DND-41 (cell line): ENCODE measurements around the gene CD2AP.

ENCODE experiments used
- ATAC-seq: fragments of 200-7000 bp; cut with Tn5 transposase; 3 replicates; pipeline ENCODE4 v1.9.1; 2021; ENCODE audit warnings: low read depth; ENCODE audit not compliant: insufficient read depth
- DNase-seq: peaks from one replicate; pipeline ENCODE4 v3.0.0-alpha.2; 2020
- H2AFZ ChIP-seq: 2 replicates; pipeline ENCODE4 v1.6.0; 2012; ENCODE audit warnings: low read depth, low read length
- H3K27ac ChIP-seq: 2 replicates; pipeline ENCODE4 v1.5.1; 2012; ENCODE audit warnings: low read length, inconsistent platforms
- H3K27me3 ChIP-seq: fragments of 200-600 bp; sonication (generic); 2 replicates; pipeline ENCODE4 v1.6.0; 2012; ENCODE audit warnings: low read length, mild to moderate bottlenecking, inconsistent platforms; ENCODE audit not compliant: insufficient read depth, poor library complexity
- H3K36me3 ChIP-seq: 2 replicates; pipeline ENCODE4 v1.5.1; 2012; ENCODE audit warnings: low read length, inconsistent platforms; ENCODE audit not compliant: insufficient read depth
- H3K4me1 ChIP-seq: 2 replicates; pipeline ENCODE4 v1.5.1; 2012; ENCODE audit warnings: mild to moderate bottlenecking, low read length; ENCODE audit not compliant: insufficient read depth
- H3K4me2 ChIP-seq: 2 replicates; pipeline ENCODE4 v1.6.0; 2012; ENCODE audit warnings: mild to moderate bottlenecking, moderate library complexity, low read length, inconsistent platforms; ENCODE audit not compliant: insufficient read depth
- H3K4me3 ChIP-seq, 2 experiments: fragments of 200-600 bp in 1 of 2; shearing (Covaris generic) in 1 of 2; 2 replicates each; pipeline ENCODE4 v1.5.1; 2012 to 2016; ENCODE audit warnings: inconsistent platforms in 2 of 2, low read length in 2 of 2, mild to moderate bottlenecking in 2 of 2, low read depth in 1 of 2, moderate library complexity in 1 of 2
- H3K79me2 ChIP-seq: 2 replicates; pipeline ENCODE4 v1.6.0; 2012; ENCODE audit warnings: low read length, inconsistent platforms; ENCODE audit not compliant: insufficient read depth
- H3K9ac ChIP-seq: 2 replicates; pipeline ENCODE4 v1.6.0; 2012; ENCODE audit warnings: low read depth, mild to moderate bottlenecking, inconsistent platforms, low read length, moderate library complexity
- H3K9me3 ChIP-seq: 2 replicates; pipeline ENCODE4 v1.5.1; 2012; ENCODE audit warnings: low read length, moderate library complexity, mild to moderate bottlenecking, inconsistent platforms; ENCODE audit not compliant: insufficient read depth, severe bottlenecking
- H4K20me1 ChIP-seq: 2 replicates; pipeline ENCODE4 v1.6.0; 2012; ENCODE audit warnings: low read length; ENCODE audit not compliant: insufficient read depth
- EZH2 ChIP-seq: IDR thresholded peaks from 3 replicates; pipeline ENCODE4 v1.6.1; 2012; ENCODE audit warnings: borderline replicate concordance, low read depth, mild to moderate bottlenecking, moderate library complexity, low read length, inconsistent platforms; ENCODE audit not compliant: severe bottlenecking
- TF ChIP-seq, protein P1 (sequence below): IDR thresholded peaks from 2 replicates; pipeline ENCODE4 v1.5.1; 2012; ENCODE audit warnings: borderline replicate concordance, low read length, moderate library complexity, mild to moderate bottlenecking; ENCODE audit not compliant: poor library complexity, severe bottlenecking; ENCODE audit errors: extremely low read depth

Gene CD2AP

GRCh38 chr6:47483516-47483852 lies 5.9 kb downstream of the CD2AP start:
- peaks cover 40% of the 10 kb centered on the region for H3K4me1 ChIP-seq
- TF ChIP-seq, protein P1, sequence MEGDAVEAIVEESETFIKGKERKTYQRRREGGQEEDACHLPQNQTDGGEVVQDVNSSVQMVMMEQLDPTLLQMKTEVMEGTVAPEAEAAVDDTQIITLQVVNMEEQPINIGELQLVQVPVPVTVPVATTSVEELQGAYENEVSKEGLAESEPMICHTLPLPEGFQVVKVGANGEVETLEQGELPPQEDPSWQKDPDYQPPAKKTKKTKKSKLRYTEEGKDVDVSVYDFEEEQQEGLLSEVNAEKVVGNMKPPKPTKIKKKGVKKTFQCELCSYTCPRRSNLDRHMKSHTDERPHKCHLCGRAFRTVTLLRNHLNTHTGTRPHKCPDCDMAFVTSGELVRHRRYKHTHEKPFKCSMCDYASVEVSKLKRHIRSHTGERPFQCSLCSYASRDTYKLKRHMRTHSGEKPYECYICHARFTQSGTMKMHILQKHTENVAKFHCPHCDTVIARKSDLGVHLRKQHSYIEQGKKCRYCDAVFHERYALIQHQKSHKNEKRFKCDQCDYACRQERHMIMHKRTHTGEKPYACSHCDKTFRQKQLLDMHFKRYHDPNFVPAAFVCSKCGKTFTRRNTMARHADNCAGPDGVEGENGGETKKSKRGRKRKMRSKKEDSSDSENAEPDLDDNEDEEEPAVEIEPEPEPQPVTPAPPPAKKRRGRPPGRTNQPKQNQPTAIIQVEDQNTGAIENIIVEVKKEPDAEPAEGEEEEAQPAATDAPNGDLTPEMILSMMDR, result no peak
- TF ChIP-seq EZH2, result no peak
- H3K27ac ChIP-seq, result no peak overlapping the region
- no peak overlapping the region for H3K4me3 ChIP-seq
- no peak for ATAC-seq
- no peak overlapping the region for H3K4me2 ChIP-seq
- peaks cover 42% of the 10 kb centered on the region for H4K20me1 ChIP-seq
- no peak overlapping the region for H2AFZ ChIP-seq
- H3K36me3 ChIP-seq, result no peaks in the 10 kb centered on the region
- H3K9me3 ChIP-seq, result no peaks in the 10 kb centered on the region
- DNase-seq, result no peak
- no peak overlapping the region for H3K9ac ChIP-seq
- H3K79me2 ChIP-seq, result peaks cover 96% of the 10 kb centered on the region
- H3K27me3 ChIP-seq, result no peaks in the 10 kb centered on the region

GRCh38 chr6:47483853-47484546 lies 6.4 kb downstream of the CD2AP start:
- Histone ChIP-seq H3K4me1 (peaks cover 39% of the 10 kb centered on the region), H3K27ac (no peak overlapping the region), H4K20me1 (peaks cover 42% of the 10 kb centered on the region), H3K27me3 (no peaks in the 10 kb centered on the region), H3K4me3 (no peak overlapping the region), H3K79me2 (peaks cover 96% of the 10 kb centered on the region), H3K4me2 (no peak overlapping the region), H3K9ac (no peak overlapping the region), H2AFZ (no peak overlapping the region), H3K9me3 (no peaks in the 10 kb centered on the region), H3K36me3 (no peaks in the 10 kb centered on the region)
- TF ChIP-seq EZH2, result no peak
- TF ChIP-seq, protein P1, result no peak
- DNase-seq (no peak), ATAC-seq (no peak)

DNA sequence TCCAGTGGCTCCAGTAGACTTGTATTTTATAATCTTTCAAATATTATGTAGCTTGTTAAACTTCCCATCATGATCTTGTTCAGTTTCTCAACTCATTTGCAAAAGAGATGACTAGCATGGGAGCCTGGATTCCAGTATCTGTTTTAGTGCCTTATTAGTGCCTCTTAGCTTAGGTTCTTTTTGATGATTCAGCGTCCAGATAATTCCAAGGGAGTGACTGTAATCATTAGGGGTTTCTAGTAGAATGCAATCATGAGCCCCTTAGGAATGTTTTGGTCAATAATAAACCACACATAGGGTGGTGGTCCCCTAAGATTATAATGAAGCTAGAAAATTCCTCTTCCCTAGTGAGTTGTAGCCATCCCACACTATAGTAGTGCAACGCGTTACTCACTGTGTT lies 7.0 kb downstream of the CD2AP start:
- H3K27me3 ChIP-seq, result no peaks in the 10 kb centered on the region
- no peak overlapping the region for H3K4me2 ChIP-seq
- H2AFZ ChIP-seq, result no peak overlapping the region
- peaks cover 44% of the 10 kb centered on the region for H4K20me1 ChIP-seq
- peaks cover 32% of the 10 kb centered on the region for H3K4me1 ChIP-seq
- DNase-seq (no peak), ATAC-seq (no peak)
- no peak overlapping the region for H3K9ac ChIP-seq
- no peak overlapping the region for H3K27ac ChIP-seq
- no peaks in the 10 kb centered on the region for H3K36me3 ChIP-seq
- TF ChIP-seq, protein P1, result no peak
- TF ChIP-seq EZH2, result no peak
- no peak overlapping the region for H3K4me3 ChIP-seq
- H3K9me3 ChIP-seq, result no peaks in the 10 kb centered on the region
- peaks cover 94% of the 10 kb centered on the region for H3K79me2 ChIP-seq
